Vein endothelial cell (primary cell): Measurements from ENCODE around the gene PPP1R37. TPM values are rescaled to one million over a fixed set of nuclear protein-coding genes. Genes with fewer than 3 reads are reported as not detected.

Experiments used
- small RNA-seq: library from RNA; depleted of rRNA; stranded (forward); fragments of <200 nt; gene quantifications from one replicate; pipeline ENCODE3, GENCODE V24; 2012
- total RNA-seq: library from RNA; depleted of rRNA; stranded (reverse); fragments of >200 nt; gene quantifications from 2 replicates; pipeline ENCODE4 v1.2.3, GENCODE V29; 2012

Gene PPP1R37, protein sequence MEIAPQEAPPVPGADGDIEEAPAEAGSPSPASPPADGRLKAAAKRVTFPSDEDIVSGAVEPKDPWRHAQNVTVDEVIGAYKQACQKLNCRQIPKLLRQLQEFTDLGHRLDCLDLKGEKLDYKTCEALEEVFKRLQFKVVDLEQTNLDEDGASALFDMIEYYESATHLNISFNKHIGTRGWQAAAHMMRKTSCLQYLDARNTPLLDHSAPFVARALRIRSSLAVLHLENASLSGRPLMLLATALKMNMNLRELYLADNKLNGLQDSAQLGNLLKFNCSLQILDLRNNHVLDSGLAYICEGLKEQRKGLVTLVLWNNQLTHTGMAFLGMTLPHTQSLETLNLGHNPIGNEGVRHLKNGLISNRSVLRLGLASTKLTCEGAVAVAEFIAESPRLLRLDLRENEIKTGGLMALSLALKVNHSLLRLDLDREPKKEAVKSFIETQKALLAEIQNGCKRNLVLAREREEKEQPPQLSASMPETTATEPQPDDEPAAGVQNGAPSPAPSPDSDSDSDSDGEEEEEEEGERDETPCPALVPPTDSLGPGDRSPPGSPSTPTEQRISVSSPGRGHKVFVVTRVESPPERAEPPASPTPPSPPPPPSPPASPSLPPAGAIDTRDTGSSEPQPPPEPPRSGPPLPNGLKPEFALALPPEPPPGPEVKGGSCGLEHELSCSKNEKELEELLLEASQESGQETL
- total RNA-seq = 37.4 and 50.3 TPM in 2 replicates

GRCh38 chr19:45092747-45093678, at the start of gene PPP1R37:
Gene PPP1R37, plus strand, starts transcription at chr19:45093179. Its CDS starts 147 bp downstream, at chr19:45093326.

GRCh38 chr19:45076029-45076850, 16.7 kb upstream of the PPP1R37 start, which contains the start of gene ZNF296:
Gene ZNF296, minus strand, starts transcription at chr19:45076478. Its CDS starts 105 bp downstream, at chr19:45076373.

DNA sequence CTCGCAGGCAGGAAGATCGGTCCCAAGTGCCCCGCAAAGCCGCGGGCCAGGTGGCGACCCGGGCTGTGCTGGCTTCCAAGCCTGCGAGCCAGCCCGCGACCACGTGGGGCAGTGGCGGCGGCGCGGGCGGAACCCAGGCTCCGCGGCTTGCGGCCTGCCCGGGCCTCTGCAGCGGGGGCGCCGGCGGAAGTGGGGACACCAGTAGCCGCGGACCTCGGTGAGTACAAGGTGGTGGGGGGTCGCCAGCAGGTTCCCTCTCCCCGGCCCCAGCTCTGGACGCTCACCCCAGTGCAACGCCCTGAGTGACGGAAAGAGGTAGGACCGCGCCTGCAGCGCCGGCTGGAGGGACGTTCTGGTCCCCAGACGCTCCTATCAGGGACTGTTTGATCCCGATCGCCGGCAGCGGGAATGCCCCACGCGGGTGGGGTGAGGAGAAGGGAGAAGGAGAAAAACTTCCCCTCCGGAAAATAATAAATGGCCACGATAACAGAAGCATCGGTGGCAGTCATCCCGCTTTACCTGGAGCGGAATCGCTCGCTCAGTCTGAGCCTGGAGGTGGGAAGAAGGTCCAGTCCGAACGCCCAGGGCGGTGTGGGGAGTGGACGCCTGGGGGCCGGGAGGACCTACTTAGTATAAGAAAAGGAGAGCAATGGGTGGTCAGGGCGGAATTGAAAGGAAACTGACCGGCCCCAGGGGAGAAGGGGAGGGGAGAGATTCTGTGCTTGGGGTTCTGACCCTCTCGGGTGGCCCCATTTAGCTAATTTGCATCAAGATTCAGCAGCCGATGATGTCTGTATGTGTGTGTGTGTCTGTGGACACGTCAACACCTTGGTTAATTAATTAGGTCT, 13.7 kb upstream of the PPP1R37 start, which contains the start of gene GEMIN7:
TSS of gene GEMIN7 (plus strand) at position 198 of the 848 bp plus-strand sequence. CDS start 10,855 bp downstream, outside the sequence.

DNA sequence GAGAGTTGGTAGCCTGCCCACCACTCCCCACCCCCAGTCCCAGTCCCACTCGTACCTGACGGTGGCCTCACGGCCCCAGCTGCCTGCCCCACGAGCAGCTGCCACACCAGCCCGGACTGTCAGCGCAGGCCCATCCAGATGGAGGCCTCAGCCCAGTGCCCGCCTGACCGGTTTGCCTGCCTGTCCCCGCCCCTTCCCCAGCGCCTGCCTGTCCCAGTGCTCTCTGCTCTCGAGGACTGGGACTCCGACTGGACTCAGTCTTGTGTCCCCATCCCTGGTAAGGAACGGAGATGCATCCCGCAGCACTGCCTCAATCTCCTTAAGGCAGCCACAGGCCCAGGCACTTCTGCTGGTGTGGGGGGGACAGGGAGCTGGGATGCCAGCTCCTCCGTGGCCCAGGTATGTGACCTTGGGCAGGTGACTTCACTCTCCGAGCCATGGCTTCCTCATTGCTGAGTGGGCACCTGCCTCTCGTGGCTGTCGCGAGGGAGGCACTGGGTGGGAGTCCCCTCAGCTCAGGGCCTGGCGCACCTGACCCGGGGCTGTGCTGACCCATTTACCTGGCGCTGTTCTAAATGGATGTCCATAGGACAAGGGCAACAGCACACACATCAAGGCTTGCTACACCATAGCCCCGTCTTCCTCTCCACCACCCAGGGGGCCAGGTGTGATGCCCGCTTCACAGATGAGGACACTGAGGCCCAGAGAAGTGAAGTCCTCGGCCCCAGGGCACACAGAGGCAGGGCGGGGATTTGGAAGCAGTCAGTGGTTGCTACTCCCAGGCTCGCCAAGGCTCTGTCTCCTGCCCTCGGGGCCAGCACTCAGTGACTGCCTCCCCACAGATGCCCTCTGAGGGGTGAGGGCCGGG, 68.1 kb downstream of the PPP1R37 start, which contains the start of gene NKPD1:
TSS of gene NKPD1 (minus strand) at position 113 of the 868 bp plus-strand sequence. CDS start 832 bp downstream, outside the sequence.

DNA sequence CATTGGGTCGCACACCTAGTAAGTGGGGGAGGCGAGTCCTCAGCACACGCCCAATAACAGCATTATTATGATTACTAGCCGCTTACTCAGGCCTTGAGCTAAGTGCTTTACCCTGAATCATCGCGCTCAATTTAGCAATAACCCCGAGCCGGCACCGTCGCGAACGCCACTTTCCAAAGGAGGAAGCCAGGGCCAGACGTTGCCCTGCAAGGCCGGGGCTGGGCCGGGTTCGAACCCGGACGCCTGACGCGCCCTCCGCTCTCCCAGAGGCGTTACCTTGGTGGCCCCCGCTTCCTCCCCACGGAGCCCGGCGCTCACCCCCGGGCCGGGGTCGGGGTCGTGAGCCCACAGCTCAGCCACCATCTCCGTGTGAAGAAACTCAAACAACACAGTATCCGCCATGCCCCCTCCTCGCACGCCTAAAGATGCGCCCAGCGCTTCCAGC, 84.9 kb downstream of the PPP1R37 start, which contains the start of gene TRAPPC6A:
TSS of gene TRAPPC6A (minus strand) at position 421 of the 445 bp plus-strand sequence. CDS start at position 402, 19 bp downstream.

GRCh38 chr19:45178262-45179071, 85.5 kb downstream of the PPP1R37 start, which contains the start of gene BLOC1S3:
Gene BLOC1S3, plus strand, starts transcription at chr19:45178784. Its CDS starts 513 bp downstream, at chr19:45179297.

Small RNAs within 50 kb of the gene (small RNA-seq; reads per million reads assigned to genes)
- not detected for gene RNU6-611P

Other genes starting within 250 kb of the PPP1R37 start
- gene NECTIN2, start 246.9 kb upstream of the PPP1R37 start, total RNA-seq = 141 and 176 TPM in 2 replicates
- 88.1 and 88.8 TPM in 2 replicates for gene TOMM40, start 201.9 kb upstream of the PPP1R37 start, total RNA-seq
- gene APOE, start 187.4 kb upstream of the PPP1R37 start, total RNA-seq = 0.67 and 0.98 TPM in 2 replicates
- gene APOC1, start 178.6 kb upstream of the PPP1R37 start, total RNA-seq = 0.33 and 0.86 TPM in 2 replicates
- not detected in 2 replicates for gene APOC4, start 150.9 kb upstream of the PPP1R37 start, total RNA-seq
- not detected in 2 replicates for gene APOC2, start 147.1 kb upstream of the PPP1R37 start, total RNA-seq
- gene CLPTM1, start 137.8 kb upstream of the PPP1R37 start, total RNA-seq = 51.3 and 58.8 TPM in 2 replicates
- gene RELB, start 91.7 kb upstream of the PPP1R37 start, total RNA-seq = 12.4 and 14.7 TPM in 2 replicates
- gene CLASRP, start 54.1 kb upstream of the PPP1R37 start, total RNA-seq = 19.6 and 31.4 TPM in 2 replicates
- gene ZNF296, start 16.7 kb upstream of the PPP1R37 start, total RNA-seq = 0.33 and 0.48 TPM in 2 replicates
- 21.6 and 27.9 TPM in 2 replicates for gene GEMIN7, start 13.9 kb upstream of the PPP1R37 start, total RNA-seq
- gene NKPD1, start 67.8 kb downstream of the PPP1R37 start, total RNA-seq = 0.65 TPM in 1 of 2 replicates, not detected in the other
- gene TRAPPC6A, start 85.1 kb downstream of the PPP1R37 start, total RNA-seq = 11.9 and 28.4 TPM in 2 replicates
- gene BLOC1S3, start 85.6 kb downstream of the PPP1R37 start, total RNA-seq = 8.8 and 9.1 TPM in 2 replicates
- gene EXOC3L2, start 152.2 kb downstream of the PPP1R37 start, total RNA-seq = 0.38 and 1.6 TPM in 2 replicates
- 20.4 and 32.7 TPM in 2 replicates for gene MARK4, start 158.1 kb downstream of the PPP1R37 start, total RNA-seq
- not detected in 2 replicates for gene CKM, start 229.7 kb downstream of the PPP1R37 start, total RNA-seq
- gene KLC3, start 247.6 kb downstream of the PPP1R37 start, total RNA-seq = 0.33 TPM in 1 of 2 replicates, not detected in the other